ENCODE measurements around the gene SHISA9.

SHISA9 gene

GRCh38 chr16:13032911-13033310 lies 131.5 kb downstream of the SHISA9 start:
- Histone ChIP-seq H3K36me3 (ENCODE audit: insufficient read depth, low read length) (no peaks in the 10 kb centered on the region), H3F3A (ENCODE audit: low read depth) (no peaks in the 10 kb centered on the region), H3K9ac (ENCODE audit: low read depth, low read length, poor library complexity, severe bottlenecking) (no peak overlapping the region), H3K4me2 (ENCODE audit: low read depth, low read length, poor library complexity, severe bottlenecking) (no peak overlapping the region), H3K9me3 (ENCODE audit: insufficient read depth, low read depth, low read length) (no peaks in the 10 kb centered on the region), H3K27me3 (ENCODE audit: insufficient read depth, low read length, poor library complexity, severe bottlenecking) (no peaks in the 10 kb centered on the region), H3K79me2 (ENCODE audit: insufficient read depth, low read length) (no peaks in the 10 kb centered on the region), H2AFZ (ENCODE audit: low read length) (no peak overlapping the region), H4K20me1 (ENCODE audit: insufficient read depth, low read length, poor library complexity, severe bottlenecking) (no peaks in the 10 kb centered on the region), H3K4me3 (ENCODE audit: low read length, poor library complexity, severe bottlenecking) (no peak overlapping the region), H3K9me2 (replicated peaks; ENCODE audit: low read depth, low read length) (no peaks in the 10 kb centered on the region), H3K4me1 (ENCODE audit: insufficient read depth, low read length, poor library complexity, severe bottlenecking) (no peaks in the 10 kb centered on the region)
- TF ChIP-seq EZH2phosphoT487 (IDR thresholded peaks at IDR 0.05; ENCODE audit: borderline replicate concordance) (no peak), CTCF (conservative IDR thresholded peaks at IDR 0.05; ENCODE audit: low read length) (no peak)

GRCh38 chr16:13036600-13036999 lies 135.2 kb downstream of the SHISA9 start:
- Histone ChIP-seq H2AFZ (ENCODE audit: low read length) (no peak overlapping the region), H3F3A (ENCODE audit: low read depth) (no peaks in the 10 kb centered on the region), H3K4me2 (ENCODE audit: low read depth, low read length, poor library complexity, severe bottlenecking) (no peak overlapping the region), H3K9ac (ENCODE audit: low read depth, low read length, poor library complexity, severe bottlenecking) (no peak overlapping the region), H3K4me1 (ENCODE audit: insufficient read depth, low read length, poor library complexity, severe bottlenecking) (no peaks in the 10 kb centered on the region), H3K27me3 (ENCODE audit: insufficient read depth, low read length, poor library complexity, severe bottlenecking) (no peaks in the 10 kb centered on the region), H4K20me1 (ENCODE audit: insufficient read depth, low read length, poor library complexity, severe bottlenecking) (no peaks in the 10 kb centered on the region), H3K79me2 (ENCODE audit: insufficient read depth, low read length) (no peaks in the 10 kb centered on the region), H3K4me3 (ENCODE audit: low read length, poor library complexity, severe bottlenecking) (no peak overlapping the region), H3K9me3 (ENCODE audit: insufficient read depth, low read depth, low read length) (no peaks in the 10 kb centered on the region), H3K36me3 (ENCODE audit: insufficient read depth, low read length) (no peaks in the 10 kb centered on the region), H3K9me2 (replicated peaks; ENCODE audit: low read depth, low read length) (no peaks in the 10 kb centered on the region)
- TF ChIP-seq CTCF (conservative IDR thresholded peaks at IDR 0.05; ENCODE audit: low read length) (no peak), EZH2phosphoT487 (IDR thresholded peaks at IDR 0.05; ENCODE audit: borderline replicate concordance) (no peak)

GRCh38 chr16:13038591-13038990 lies 137.2 kb downstream of the SHISA9 start:
- Histone ChIP-seq H3K9ac (ENCODE audit: low read depth, low read length, poor library complexity, severe bottlenecking) (no peak overlapping the region), H3K4me3 (ENCODE audit: low read length, poor library complexity, severe bottlenecking) (no peak overlapping the region), H3K79me2 (ENCODE audit: insufficient read depth, low read length) (no peaks in the 10 kb centered on the region), H3K4me2 (ENCODE audit: low read depth, low read length, poor library complexity, severe bottlenecking) (no peak overlapping the region), H3K4me1 (ENCODE audit: insufficient read depth, low read length, poor library complexity, severe bottlenecking) (no peaks in the 10 kb centered on the region), H3K9me3 (ENCODE audit: insufficient read depth, low read depth, low read length) (no peaks in the 10 kb centered on the region), H2AFZ (ENCODE audit: low read length) (no peak overlapping the region), H3K36me3 (ENCODE audit: insufficient read depth, low read length) (no peaks in the 10 kb centered on the region), H3F3A (ENCODE audit: low read depth) (no peaks in the 10 kb centered on the region), H3K27me3 (ENCODE audit: insufficient read depth, low read length, poor library complexity, severe bottlenecking) (no peaks in the 10 kb centered on the region), H4K20me1 (ENCODE audit: insufficient read depth, low read length, poor library complexity, severe bottlenecking) (no peaks in the 10 kb centered on the region), H3K9me2 (replicated peaks; ENCODE audit: low read depth, low read length) (no peaks in the 10 kb centered on the region)
- no peak for TF ChIP-seq CTCF (conservative IDR thresholded peaks at IDR 0.05; ENCODE audit: low read length)
- TF ChIP-seq EZH2phosphoT487 (IDR thresholded peaks at IDR 0.05; ENCODE audit: borderline replicate concordance): no peak

Measured in Loucy (cell line).